Neural crest cell (in vitro differentiated cells): ENCODE measurements around the gene DDA1. TPM values are rescaled to one million over a fixed set of nuclear protein-coding genes. Genes with fewer than 3 reads are reported as not detected.

Experiments used
- DNase-seq: peaks from one replicate; pipeline ENCODE4 v3.0.0; 2021; ENCODE audit warnings: low read depth, mixed read lengths, low spot score
- H3K27ac Mint-ChIP-seq: one replicate; pipeline ENCODE4 v1.8.0; 2021; ENCODE audit warnings: mild to moderate bottlenecking, mixed read lengths; ENCODE audit not compliant: unreplicated experiment
- H3K27me3 Mint-ChIP-seq: 2 replicates; pipeline ENCODE4 v1.8.0; 2021; ENCODE audit warnings: low read depth, mild to moderate bottlenecking, mixed read lengths
- H3K36me3 Mint-ChIP-seq: 2 replicates; pipeline ENCODE4 v1.8.0; 2021; ENCODE audit warnings: low read depth, mild to moderate bottlenecking, mixed read lengths
- H3K4me1 Mint-ChIP-seq: 2 replicates; pipeline ENCODE4 v1.8.0; 2021; ENCODE audit warnings: mixed read lengths
- H3K4me3 Mint-ChIP-seq: one replicate; pipeline ENCODE4 v1.8.0; 2021; ENCODE audit warnings: mild to moderate bottlenecking, mixed read lengths
- H3K9me3 Mint-ChIP-seq: 2 replicates; pipeline ENCODE4 v1.8.0; 2021; ENCODE audit warnings: mixed read lengths
- CTCF ChIP-seq: fragments of 200-600 bp; sonication (generic); conservative IDR thresholded peaks from 2 replicates; pipeline ENCODE4 v1.5.0; 2021; ENCODE audit warnings: antibody characterized with exemption, mild to moderate bottlenecking
- total RNA-seq: library from RNA; stranded (reverse); gene quantifications from 2 replicates; pipeline ENCODE4 v1.2.1, GENCODE V29; 2021

Gene DDA1
- total RNA-seq, 1 donor from 2014 or later: 44.9 TPM

- H3K36me3 Mint-ChIP-seq: peaks cover 9% of the 10 kb centered on the region
- H3K27ac Mint-ChIP-seq: no peak overlapping the region
- H3K27me3 Mint-ChIP-seq: no peaks in the 10 kb centered on the region
- H3K4me1 Mint-ChIP-seq: no peaks in the 10 kb centered on the region
- peak overlapping the region; percentile 35 for H3K4me3 Mint-ChIP-seq
- no peak for DNase-seq
- no peak for TF ChIP-seq CTCF
- H3K9me3 Mint-ChIP-seq: no peaks in the 10 kb centered on the region
Measured at GRCh38 chr19:17275441-17276175, 33.8 kb upstream of the DDA1 start.

- no peaks in the 10 kb centered on the region for H3K9me3 Mint-ChIP-seq
- no peak overlapping the region for H3K27ac Mint-ChIP-seq
- TF ChIP-seq CTCF: no peak
- peaks cover 14% of the 10 kb centered on the region for H3K27me3 Mint-ChIP-seq
- H3K4me3 Mint-ChIP-seq: no peak overlapping the region
- peaks cover 9% of the 10 kb centered on the region for H3K36me3 Mint-ChIP-seq
- no peak for DNase-seq
- H3K4me1 Mint-ChIP-seq: peaks cover 6% of the 10 kb centered on the region
Measured at GRCh38 chr19:17279436-17279835, 29.9 kb upstream of the DDA1 start.

GRCh38 chr19:17281391-17282304 lies 27.7 kb upstream of the DDA1 start, which contains the start of gene ANKLE1:
Gene ANKLE1, plus strand, starts transcription at chr19:17281901. Its CDS starts 20 bp downstream, at chr19:17281921.
- peaks cover 6% of the 10 kb centered on the region for H3K4me1 Mint-ChIP-seq
- no peaks in the 10 kb centered on the region for H3K9me3 Mint-ChIP-seq

GRCh38 chr19:17282488-17283125 lies 26.8 kb upstream of the DDA1 start:
- H3K9me3 Mint-ChIP-seq: no peaks in the 10 kb centered on the region
- H3K36me3 Mint-ChIP-seq: no peaks in the 10 kb centered on the region
- no peak overlapping the region for H3K27ac Mint-ChIP-seq
- peaks cover 6% of the 10 kb centered on the region for H3K4me1 Mint-ChIP-seq
- DNase-seq: peak; percentile 90
- peak overlapping the region; percentile 59 for H3K4me3 Mint-ChIP-seq
- peaks cover 14% of the 10 kb centered on the region for H3K27me3 Mint-ChIP-seq
- TF ChIP-seq CTCF: peak; percentile 94

More at GRCh38 chr19:17281391-17282304, 27.7 kb upstream of the DDA1 start, which contains the start of gene ANKLE1:
- H3K36me3 Mint-ChIP-seq: peaks cover 3% of the 10 kb centered on the region
- peak within 1 kb of the TSS; percentile 59 for H3K4me3 Mint-ChIP-seq
- H3K27ac Mint-ChIP-seq: no peak within 1 kb of the TSS
- peaks cover 14% of the 10 kb centered on the region for H3K27me3 Mint-ChIP-seq
- DNase-seq: peak; percentile 18
- TF ChIP-seq CTCF: no peak

GRCh38 chr19:17283504-17283996 lies 25.8 kb upstream of the DDA1 start:
- Mint-ChIP-seq H3K4me3 (peak overlapping the region; percentile 15), H3K27me3 (peaks cover 14% of the 10 kb centered on the region), H3K4me1 (peaks cover 6% of the 10 kb centered on the region), H3K36me3 (no peaks in the 10 kb centered on the region), H3K9me3 (no peaks in the 10 kb centered on the region), H3K27ac (no peak overlapping the region)
- TF ChIP-seq CTCF: no peak
- DNase-seq: no peak
